HTR-8/SVneo (cell line): Measurements from ENCODE around the gene TNFRSF4.

Experiments
- DNase-seq: peaks from one replicate; pipeline ENCODE4 v3.0.0; 2011; ENCODE audit warnings: low spot score, mixed read lengths; ENCODE audit not compliant: insufficient read length
- FAIRE-seq: peaks from 2 replicates; lab custom pipeline; 2011; peaks lifted over from hg19 to GRCh38; lab: Jason Lieb, UNC

Gene TNFRSF4

GRCh38 chr1:1245817-1246576 is 32.0 kb upstream of the TNFRSF4 start:
- FAIRE-seq = no peak
- DNase-seq = no peak

- no peak for DNase-seq
- no peak for FAIRE-seq
Measured at GRCh38 chr1:1245178-1245816, 31.3 kb upstream of the TNFRSF4 start.

GRCh38 chr1:1244192-1244811 is 30.3 kb upstream of the TNFRSF4 start:
- DNase-seq = no peak
- FAIRE-seq = no peak

GRCh38 chr1:1243807-1244191 is 29.8 kb upstream of the TNFRSF4 start:
- no peak for DNase-seq
- FAIRE-seq = no peak

- DNase-seq (no peak), FAIRE-seq (no peak)
Measured at GRCh38 chr1:1243266-1243660, 29.3 kb upstream of the TNFRSF4 start.

GRCh38 chr1:1242461-1243265 is 28.7 kb upstream of the TNFRSF4 start:
- FAIRE-seq = no peak

GRCh38 chr1:1241588-1242219 is 27.8 kb upstream of the TNFRSF4 start:
- DNase-seq (no peak), FAIRE-seq (no peak)

More at GRCh38 chr1:1242461-1243265, 28.7 kb upstream of the TNFRSF4 start:
- no peak for DNase-seq

GRCh38 chr1:1240822-1241587 is 27.1 kb upstream of the TNFRSF4 start:
- FAIRE-seq = no peak
- no peak for DNase-seq

GRCh38 chr1:1240348-1240732 is 26.4 kb upstream of the TNFRSF4 start:
- FAIRE-seq (no peak), DNase-seq (no peak)

- no peak for DNase-seq
- FAIRE-seq = no peak
Measured at GRCh38 chr1:1239614-1240347, 25.8 kb upstream of the TNFRSF4 start.

GRCh38 chr1:1239227-1239613 is 25.3 kb upstream of the TNFRSF4 start:
- no peak for FAIRE-seq

GRCh38 chr1:1238702-1239178 is 24.8 kb upstream of the TNFRSF4 start:
- FAIRE-seq (no peak), DNase-seq (no peak)

More at GRCh38 chr1:1239227-1239613, 25.3 kb upstream of the TNFRSF4 start:
- DNase-seq = no peak

GRCh38 chr1:1237874-1238701 is 24.1 kb upstream of the TNFRSF4 start:
- FAIRE-seq = no peak
- no peak for DNase-seq

GRCh38 chr1:1236945-1237873 is 23.3 kb upstream of the TNFRSF4 start:
- no peak for FAIRE-seq
- no peak for DNase-seq

- DNase-seq (no peak), FAIRE-seq (no peak)
Measured at GRCh38 chr1:1236176-1236763, 22.3 kb upstream of the TNFRSF4 start.

- FAIRE-seq (no peak), DNase-seq (no peak)
Measured at GRCh38 chr1:1235016-1235744, 21.2 kb upstream of the TNFRSF4 start.
